K562 (cell line): ENCODE data around the gene ELF1.

ENCODE experiments used
- BDP1 ChIP-seq: IDR thresholded peaks from 3 replicates; pipeline ENCODE4 v1.6.1; 2011; ENCODE audit not compliant: insufficient read length, insufficient read depth
- C11orf30 ChIP-seq: fragments of 450-650 bp; IDR thresholded peaks from 2 replicates; pipeline ENCODE4 v1.6.1; 2016; ENCODE audit warnings: low read depth, mild to moderate bottlenecking
- CTCF ChIP-seq, 3 experiments: IDR thresholded peaks in 2 of 3; conservative IDR thresholded peaks in 1 of 3; 2 replicates each; pipeline ENCODE4 v1.5.1; 2011 to 2012; ENCODE audit warnings: low read length in 3 of 3, mild to moderate bottlenecking in 3 of 3, control low read depth in 2 of 3, improper control_type of control experiment in 1 of 3, inconsistent platforms in 1 of 3, low read depth in 1 of 3, mixed read lengths in 1 of 3, moderate library complexity in 1 of 3; ENCODE audit not compliant: insufficient read depth in 2 of 3
- EGR1 ChIP-seq: fragments of 450-650 bp; conservative IDR thresholded peaks from 2 replicates; pipeline ENCODE4 v1.6.1; 2017; ENCODE audit warnings: mild to moderate bottlenecking
- EZH2 ChIP-seq: IDR thresholded peaks from 2 replicates; pipeline ENCODE4 v1.6.1; 2012; ENCODE audit warnings: low read depth, mild to moderate bottlenecking, inconsistent platforms, low read length, borderline replicate concordance
- GTF2A2 ChIP-seq: IDR thresholded peaks from 2 replicates; pipeline ENCODE4 v1.6.1; 2016; ENCODE audit warnings: mild to moderate bottlenecking, missing genetic modification characterization, missing compliant biosample characterization
- IRF9 ChIP-seq: fragments of 450-650 bp; IDR thresholded peaks from 2 replicates; pipeline ENCODE4 v1.6.1; 2016; ENCODE audit warnings: missing biosample characterization, missing genetic modification characterization
- NFRKB ChIP-seq: fragments of 450-650 bp; IDR thresholded peaks from 2 replicates; pipeline ENCODE4 v1.6.1; 2016; ENCODE audit warnings: low read depth
- REST ChIP-seq, 2 experiments: fragments of 450-650 bp; formaldehyde crosslinking in 1 of 2; IDR thresholded peaks; 2 replicates each; pipeline versions ENCODE4 v1.4.0 to v1.6.1; 2014 to 2020; ENCODE audit warnings: mild to moderate bottlenecking in 2 of 2, borderline replicate concordance in 1 of 2, low read depth in 1 of 2
- SMC3 ChIP-seq: conservative IDR thresholded peaks from 2 replicates; pipeline ENCODE4 v1.6.1; 2011; ENCODE audit warnings: low read depth, low read length, improper control_type of control experiment; ENCODE audit not compliant: insufficient read depth
- SRF ChIP-seq, 2 experiments: fragments of 250-450, 450-650 bp in 1 of 2; sonication (Bioruptor Pico) in 1 of 2; sonication (generic) in 1 of 2; formaldehyde crosslinking; IDR thresholded peaks; 2 replicates each; pipeline versions ENCODE4 v1.5.0 to v1.5.1; 2020 to 2022; ENCODE audit warnings: mild to moderate bottlenecking in 1 of 2, missing genetic modification reagents in 1 of 2
- STAT6 ChIP-seq: sonication (generic); formaldehyde crosslinking; IDR thresholded peaks from 2 replicates; pipeline ENCODE4 v1.8.1; 2023; ENCODE audit warnings: mild to moderate bottlenecking, missing genetic modification reagents
- ZFP91 ChIP-seq: sonication (generic); formaldehyde crosslinking; IDR thresholded peaks from 2 replicates; pipeline ENCODE4 v1.8.0; 2022; ENCODE audit warnings: mild to moderate bottlenecking, missing genetic modification reagents

- TF ChIP-seq SRF (CRISPR knock-in tag; IDR thresholded peaks at IDR 0.05) (no peak), CTCF (IDR thresholded peaks at IDR 0.05 in 2 of 3, conservative IDR thresholded peaks at IDR 0.05 in 1 of 3; ENCODE audit: insufficient read depth in 2 of 3, low read depth in 1 of 3, low read length in 3 of 3) (no peak), ZFP91 (CRISPR knock-in tag) (no peak), NFRKB (no peak), BDP1 (no peak), STAT6 (no peak), GTF2A2 (tag) (no peak), EZH2 (no peak), REST (IDR thresholded peaks at IDR 0.05; ENCODE audit: borderline replicate concordance) (no peak), REST (CRISPR knock-in tag; IDR thresholded peaks at IDR 0.05; ENCODE audit: low read depth) (no peak), SMC3 (no peak), IRF9 (tag) (no peak), EGR1 (no peak), C11orf30 (no peak)
Observed at GRCh38 chr13:41005704-41006103, 13.4 kb downstream of the ELF1 start.
